HG02870 (cell line): ENCODE results near the gene YBX2.
"Not testable (repeated sequence)": the region's sequence is repeated elsewhere in the genome, so short reads cannot be mapped to it uniquely, and the experiment has no call there.

Source experiments
- ATAC-seq: cut with Tn5 transposase; IDR thresholded peaks from one replicate; pipeline ENCODE4 v1.9.1; 2021; ENCODE audit warnings: mild to moderate bottlenecking, moderate library complexity; ENCODE audit not compliant: unreplicated experiment

YBX2 gene

DNA sequence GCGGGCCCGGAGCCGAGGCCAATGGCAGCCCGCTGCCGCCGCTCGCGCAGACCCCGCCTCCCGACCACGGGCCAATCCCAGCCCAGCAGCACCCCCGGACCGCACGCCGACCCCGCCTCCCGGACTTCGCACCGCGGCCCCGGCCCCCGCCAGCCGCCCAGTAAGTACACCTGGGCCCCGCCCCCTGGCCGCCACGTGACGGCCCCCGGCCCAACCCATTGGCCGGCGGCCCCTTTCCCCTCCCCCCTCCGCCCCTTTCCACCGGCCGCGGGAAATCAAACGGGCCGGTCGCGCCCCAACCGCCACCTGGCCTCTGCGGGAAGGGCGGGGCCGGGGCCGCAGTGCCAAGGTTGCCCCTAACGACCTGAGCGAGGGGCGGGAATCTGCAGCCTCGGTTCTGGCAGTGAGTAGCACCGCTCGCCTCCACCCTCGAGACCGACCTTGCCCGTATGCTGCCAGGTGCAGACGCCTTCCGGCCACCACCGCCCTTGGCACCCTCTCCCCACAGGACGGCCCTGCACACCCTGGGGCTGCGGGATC is at the start of gene YBX2:
YBX2 (minus strand) TSS at position 26 of the 540 bp plus-strand sequence. CDS start 139 bp downstream, outside the sequence.
- no peak for ATAC-seq

DNA sequence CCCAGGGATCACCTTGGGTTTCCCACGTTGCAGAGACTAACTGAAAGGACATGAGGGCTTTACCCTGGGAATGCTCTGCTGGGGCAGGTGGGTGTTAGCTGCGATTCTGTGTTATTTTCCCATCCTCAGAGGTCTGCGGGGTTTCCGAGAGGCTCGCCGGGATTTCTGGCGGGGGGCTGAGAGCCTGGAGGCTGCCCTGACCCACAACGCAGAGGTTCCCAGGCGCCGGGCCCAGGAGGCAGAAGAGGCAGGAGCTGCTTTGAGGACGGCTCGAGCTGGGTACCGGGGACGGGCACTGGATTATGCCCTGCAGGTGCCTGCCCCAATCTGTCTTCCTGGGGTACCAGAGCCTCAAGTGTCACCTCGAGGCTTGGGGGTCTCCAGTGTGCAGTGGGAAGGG is 48.8 kb upstream of the YBX2 start:
- no peak for ATAC-seq

GRCh38 chr17:7341842-7342241 is 47.4 kb upstream of the YBX2 start:
- no peak for ATAC-seq

DNA sequence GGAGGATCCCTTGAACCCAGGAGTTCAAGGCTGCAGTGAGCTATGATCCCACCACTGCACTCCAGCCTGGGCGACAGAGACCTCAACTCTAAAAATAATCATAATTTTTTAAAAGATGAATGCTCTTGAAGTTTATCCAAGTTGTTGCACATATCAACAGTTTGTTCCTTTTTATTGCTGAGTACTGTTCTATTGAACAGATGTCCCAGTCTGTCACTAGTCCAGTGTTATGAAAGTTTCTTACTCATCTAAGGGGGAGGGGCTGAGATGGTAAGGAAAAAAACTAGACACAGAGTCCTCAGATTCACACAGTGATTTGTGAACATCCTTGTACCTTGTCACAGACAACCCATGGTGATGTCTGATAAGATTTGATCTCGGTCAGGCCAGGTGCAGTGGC is 45.7 kb upstream of the YBX2 start:
- ATAC-seq = no peak

- ATAC-seq = not testable (repeated sequence)
These were observed 43.2 kb upstream of the YBX2 start for GRCh38 chr17:7337600-7337999.

GRCh38 chr17:7336240-7337175 is 42.1 kb upstream of the YBX2 start, which contains the start of gene ACAP1:
Gene ACAP1 (plus strand): TSS chr17:7336529. CDS start chr17:7336735, 206 bp downstream.
- no peak for ATAC-seq

DNA sequence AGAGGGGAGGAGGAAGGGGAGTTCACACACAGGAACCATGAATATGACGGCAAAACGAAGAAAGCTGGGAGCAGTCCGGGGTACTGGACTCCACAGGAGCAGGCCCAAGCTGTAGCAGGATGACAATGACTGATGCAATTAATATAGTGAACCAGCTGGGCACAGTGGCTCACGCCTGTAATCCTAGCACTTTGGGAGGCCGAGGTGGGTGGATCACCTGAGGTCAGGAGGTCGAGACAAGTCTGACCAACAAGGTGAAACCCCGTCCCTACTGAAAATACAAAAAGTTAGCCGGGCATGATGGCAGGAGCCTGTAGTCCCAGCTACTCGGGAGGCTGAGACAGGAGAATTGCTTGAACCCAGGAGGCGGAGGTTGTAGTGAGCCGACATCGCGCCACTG is 41.3 kb upstream of the YBX2 start:
- not testable (repeated sequence) for ATAC-seq

GRCh38 chr17:7334938-7335538 is 40.6 kb upstream of the YBX2 start:
- ATAC-seq = no peak

DNA sequence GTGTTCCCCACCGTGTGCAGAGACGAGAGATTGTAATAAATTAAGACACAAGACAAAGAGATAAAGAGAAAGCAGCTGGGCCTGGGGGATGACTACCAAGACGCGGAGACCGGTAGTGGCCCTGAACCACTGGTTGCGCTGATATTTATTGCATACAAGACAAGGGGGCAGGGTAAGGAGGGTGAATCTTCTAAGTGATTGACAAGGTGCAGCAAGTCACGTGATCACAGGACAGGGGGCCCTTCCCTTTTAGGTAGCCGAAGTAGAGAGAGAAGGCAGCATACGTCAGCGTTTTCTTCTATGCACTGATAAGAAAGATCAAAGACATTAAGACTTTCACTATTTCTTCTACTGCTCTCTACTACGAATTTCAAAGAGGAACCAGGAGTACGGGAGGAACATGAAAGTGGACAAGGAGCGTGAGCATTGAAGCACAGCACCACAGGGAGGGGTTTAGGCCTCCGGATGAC is 38.2 kb upstream of the YBX2 start:
- not testable (repeated sequence) for ATAC-seq

- no peak for ATAC-seq
These were observed 37.7 kb upstream of the YBX2 start for GRCh38 chr17:7332111-7332510.

DNA sequence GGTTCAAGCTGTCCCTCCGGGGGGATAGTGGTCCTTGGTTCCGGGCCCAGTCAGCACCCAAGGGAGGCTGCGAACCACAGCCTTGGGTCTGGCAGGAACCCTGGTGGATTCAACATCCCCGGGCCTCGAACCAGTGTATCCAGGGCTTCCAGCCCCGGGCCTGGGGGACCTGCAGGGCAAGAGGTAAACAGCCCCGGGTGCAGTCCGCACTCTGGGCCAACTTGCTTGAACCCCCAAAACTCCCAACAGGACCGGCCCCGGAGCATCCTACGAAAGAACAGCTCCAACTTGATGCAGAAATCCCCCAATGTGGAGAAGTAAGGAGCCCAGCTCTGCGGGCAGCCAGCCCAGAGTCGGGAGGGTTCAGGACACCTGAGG is 36.2 kb upstream of the YBX2 start:
- ATAC-seq = no peak

GRCh38 chr17:7329997-7330637 is 35.7 kb upstream of the YBX2 start:
- ATAC-seq = peak; percentile 34

GRCh38 chr17:7329374-7329996 is 35.0 kb upstream of the YBX2 start:
- ATAC-seq = peak; percentile 62

- peak; percentile 7 for ATAC-seq
These were observed 34.5 kb upstream of the YBX2 start, which contains the start of gene NEURL4 for GRCh38 chr17:7328840-7329373. Gene NEURL4 (minus strand): TSS chr17:7329335. CDS start chr17:7329312, 23 bp downstream.

DNA sequence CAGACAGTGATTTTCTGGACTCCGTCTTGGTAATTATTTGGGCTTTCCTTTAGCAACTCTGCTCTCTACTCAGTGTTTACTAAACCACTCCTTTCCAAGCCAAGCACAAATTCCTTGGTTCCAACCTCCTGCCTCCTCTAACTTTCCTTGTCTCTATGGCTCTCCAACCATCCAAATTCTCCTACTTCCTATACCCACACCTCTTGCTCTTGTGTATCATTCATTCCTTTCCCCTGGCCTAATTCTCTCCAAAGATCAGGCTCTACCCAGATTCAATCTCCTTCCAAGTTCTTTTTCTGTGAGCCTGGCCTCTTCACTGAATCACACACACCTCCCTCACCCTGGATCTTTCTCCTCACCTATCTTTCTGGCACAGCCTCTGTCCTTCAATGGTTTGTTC is 33.6 kb upstream of the YBX2 start:
- no peak for ATAC-seq

GRCh38 chr17:7327501-7327900 is 33.1 kb upstream of the YBX2 start:
- no peak for ATAC-seq

GRCh38 chr17:7327056-7327455 is 32.6 kb upstream of the YBX2 start:
- ATAC-seq = no peak

GRCh38 chr17:7326186-7326585 is 31.7 kb upstream of the YBX2 start:
- ATAC-seq = no peak

GRCh38 chr17:7325031-7325528 is 30.6 kb upstream of the YBX2 start:
- ATAC-seq = no peak

GRCh38 chr17:7324438-7324779 is 30.0 kb upstream of the YBX2 start:
- ATAC-seq = no peak
